ENCODE data around the gene PROM1. TPM values are rescaled to one million over a fixed set of nuclear protein-coding genes. Genes with fewer than 3 reads are reported as not detected.

The PROM1 gene
- total and polyA plus RNA-seq, 5 donors from 2014 or later, result 2.9 TPM; not detected in 4

- DNase-seq, result no peak
- no peaks in the 10 kb centered on the region for H3K36me3 Mint-ChIP-seq
Observed at GRCh38 chr4:15945516-15945915, 138.3 kb downstream of the PROM1 start.

GRCh38 chr4:15944895-15945294, 138.9 kb downstream of the PROM1 start:
- H3K4me1 ChIP-seq (ENCODE audit: control insufficient read depth, insufficient read depth, low read length, poor library complexity, severe bottlenecking), result no peaks in the 10 kb centered on the region
- H3K9me3 ChIP-seq (ENCODE audit: control insufficient read depth in 2 of 2, low read length in 2 of 2), result no peaks in the 10 kb centered on the region
- DNase-seq (no peak), ATAC-seq (ENCODE audit: low read depth in 2 of 2) (no peak)
- H3K36me3 Mint-ChIP-seq, result no peaks in the 10 kb centered on the region
- no peak overlapping the region for H3K27ac Mint-ChIP-seq
- H3K27ac ChIP-seq (ENCODE audit: insufficient read depth, low read length, poor library complexity, severe bottlenecking), result no peak overlapping the region
- H3K4me3 ChIP-seq (ENCODE audit: low read depth, low read length), result no peak overlapping the region
- no peaks in the 10 kb centered on the region for H3K27me3 Mint-ChIP-seq
- H3K36me3 ChIP-seq (ENCODE audit: control insufficient read depth, insufficient read depth, low read length), result no peaks in the 10 kb centered on the region
- H3K4me3 Mint-ChIP-seq, result no peak overlapping the region
- H3K9me3 Mint-ChIP-seq, result peaks cover 0 to 2% (median 0%) of the 10 kb centered on the region in 7 donors
- no peaks in the 10 kb centered on the region for H3K4me1 Mint-ChIP-seq
- peaks cover 7% of the 10 kb centered on the region for H3K27me3 ChIP-seq (ENCODE audit: control insufficient read depth, insufficient read depth, low read length)

More at GRCh38 chr4:15945516-15945915, 138.3 kb downstream of the PROM1 start:
- Histone ChIP-seq H3K4me3 (ENCODE audit: low read depth, low read length) (no peak overlapping the region), H3K27me3 (ENCODE audit: control insufficient read depth, insufficient read depth, low read length) (peaks cover 7% of the 10 kb centered on the region), H3K36me3 (ENCODE audit: control insufficient read depth, insufficient read depth, low read length) (no peaks in the 10 kb centered on the region), H3K4me1 (ENCODE audit: control insufficient read depth, insufficient read depth, low read length, poor library complexity, severe bottlenecking) (no peaks in the 10 kb centered on the region), H3K9me3 (ENCODE audit: control insufficient read depth in 2 of 2, low read length in 2 of 2) (no peaks in the 10 kb centered on the region), H3K27ac (ENCODE audit: insufficient read depth, low read length, poor library complexity, severe bottlenecking) (no peak overlapping the region)
- H3K4me3 Mint-ChIP-seq, result no peak overlapping the region
- no peak for ATAC-seq (ENCODE audit: low read depth in 2 of 2)
- no peak overlapping the region for H3K27ac Mint-ChIP-seq
- no peaks in the 10 kb centered on the region for H3K4me1 Mint-ChIP-seq
- no peaks in the 10 kb centered on the region for H3K27me3 Mint-ChIP-seq
- peaks cover 0 to 2% (median 0%) of the 10 kb centered on the region in 7 donors for H3K9me3 Mint-ChIP-seq

GRCh38 chr4:15942283-15942682, 141.5 kb downstream of the PROM1 start:
- Histone ChIP-seq H3K27me3 (ENCODE audit: control insufficient read depth, insufficient read depth, low read length) (peaks cover 7% of the 10 kb centered on the region), H3K4me3 (ENCODE audit: low read depth, low read length) (no peak overlapping the region), H3K27ac (ENCODE audit: insufficient read depth, low read length, poor library complexity, severe bottlenecking) (no peak overlapping the region), H3K4me1 (ENCODE audit: control insufficient read depth, insufficient read depth, low read length, poor library complexity, severe bottlenecking) (no peaks in the 10 kb centered on the region), H3K9me3 (ENCODE audit: control insufficient read depth in 2 of 2, low read length in 2 of 2) (no peaks in the 10 kb centered on the region), H3K36me3 (ENCODE audit: control insufficient read depth, insufficient read depth, low read length) (no peaks in the 10 kb centered on the region)
- Mint-ChIP-seq H3K27me3 (no peaks in the 10 kb centered on the region), H3K9me3 (peaks cover 0 to 2% (median 0%) of the 10 kb centered on the region in 7 donors), H3K4me1 (no peaks in the 10 kb centered on the region), H3K4me3 (no peak overlapping the region), H3K27ac (no peak overlapping the region), H3K36me3 (no peaks in the 10 kb centered on the region)
- ATAC-seq (ENCODE audit: low read depth in 2 of 2) (no peak), DNase-seq (no peak)

- Mint-ChIP-seq H3K4me1 (no peaks in the 10 kb centered on the region), H3K27me3 (no peaks in the 10 kb centered on the region), H3K27ac (no peak within 1 kb of the TSS), H3K9me3 (no peaks in the 10 kb centered on the region), H3K36me3 (no peaks in the 10 kb centered on the region), H3K4me3 (no peak within 1 kb of the TSS)
- Histone ChIP-seq H3K27me3 (ENCODE audit: control insufficient read depth, insufficient read depth, low read length) (no peaks in the 10 kb centered on the region), H3K9me3 (ENCODE audit: control insufficient read depth in 2 of 2, low read length in 2 of 2) (no peaks in the 10 kb centered on the region), H3K36me3 (ENCODE audit: control insufficient read depth, insufficient read depth, low read length) (no peaks in the 10 kb centered on the region), H3K27ac (ENCODE audit: insufficient read depth, low read length, poor library complexity, severe bottlenecking) (no peak within 1 kb of the TSS), H3K4me1 (ENCODE audit: control insufficient read depth, insufficient read depth, low read length, poor library complexity, severe bottlenecking) (no peaks in the 10 kb centered on the region), H3K4me3 (ENCODE audit: low read depth, low read length) (no peak within 1 kb of the TSS)
- no peak for DNase-seq
- no peak for ATAC-seq (ENCODE audit: low read depth in 2 of 2)
Observed at GRCh38 chr4:15938640-15939039, 145.2 kb downstream of the PROM1 start, which contains the start of gene FGFBP1. FGFBP1 (minus strand) TSS chr4:15938740; CDS start chr4:15936632, 2,108 bp downstream.

- Mint-ChIP-seq H3K36me3 (no peaks in the 10 kb centered on the region), H3K27me3 (no peaks in the 10 kb centered on the region), H3K27ac (no peak overlapping the region), H3K9me3 (no peaks in the 10 kb centered on the region), H3K4me3 (no peak overlapping the region), H3K4me1 (no peaks in the 10 kb centered on the region)
- H3K4me3 ChIP-seq (ENCODE audit: low read depth, low read length), result no peak overlapping the region
- H3K4me1 ChIP-seq (ENCODE audit: control insufficient read depth, insufficient read depth, low read length, poor library complexity, severe bottlenecking), result no peaks in the 10 kb centered on the region
- no peak overlapping the region for H3K27ac ChIP-seq (ENCODE audit: insufficient read depth, low read length, poor library complexity, severe bottlenecking)
- H3K9me3 ChIP-seq (ENCODE audit: control insufficient read depth in 2 of 2, low read length in 2 of 2), result no peaks in the 10 kb centered on the region
- DNase-seq (no peak), ATAC-seq (ENCODE audit: low read depth in 2 of 2) (no peak)
- H3K36me3 ChIP-seq (ENCODE audit: control insufficient read depth, insufficient read depth, low read length), result no peaks in the 10 kb centered on the region
- no peaks in the 10 kb centered on the region for H3K27me3 ChIP-seq (ENCODE audit: control insufficient read depth, insufficient read depth, low read length)
Observed at GRCh38 chr4:15938182-15938581, 145.6 kb downstream of the PROM1 start.

- H3K27ac Mint-ChIP-seq, result no peak overlapping the region
- Histone ChIP-seq H3K9me3 (ENCODE audit: control insufficient read depth in 2 of 2, low read length in 2 of 2) (no peaks in the 10 kb centered on the region), H3K4me1 (ENCODE audit: control insufficient read depth, insufficient read depth, low read length, poor library complexity, severe bottlenecking) (no peaks in the 10 kb centered on the region), H3K27me3 (ENCODE audit: control insufficient read depth, insufficient read depth, low read length) (no peaks in the 10 kb centered on the region), H3K27ac (ENCODE audit: insufficient read depth, low read length, poor library complexity, severe bottlenecking) (no peak overlapping the region), H3K36me3 (ENCODE audit: control insufficient read depth, insufficient read depth, low read length) (no peaks in the 10 kb centered on the region), H3K4me3 (ENCODE audit: low read depth, low read length) (no peak overlapping the region)
- no peaks in the 10 kb centered on the region for H3K9me3 Mint-ChIP-seq
- no peak overlapping the region for H3K4me3 Mint-ChIP-seq
- H3K4me1 Mint-ChIP-seq, result no peaks in the 10 kb centered on the region
- DNase-seq (no peak), ATAC-seq (ENCODE audit: low read depth in 2 of 2) (no peak)
- no peaks in the 10 kb centered on the region for H3K36me3 Mint-ChIP-seq
- H3K27me3 Mint-ChIP-seq, result peaks cover 3% of the 10 kb centered on the region
Observed at GRCh38 chr4:15936495-15936894, 147.3 kb downstream of the PROM1 start.

- no peaks in the 10 kb centered on the region for H3K9me3 ChIP-seq (ENCODE audit: control insufficient read depth in 2 of 2, low read length in 2 of 2)
- H3K36me3 Mint-ChIP-seq, result no peaks in the 10 kb centered on the region
- H3K9me3 Mint-ChIP-seq, result no peaks in the 10 kb centered on the region
- peaks cover 9% of the 10 kb centered on the region for H3K27me3 Mint-ChIP-seq
- no peaks in the 10 kb centered on the region for H3K4me1 ChIP-seq (ENCODE audit: control insufficient read depth, insufficient read depth, low read length, poor library complexity, severe bottlenecking)
- H3K4me3 ChIP-seq (ENCODE audit: low read depth, low read length), result no peak overlapping the region
- no peaks in the 10 kb centered on the region for H3K36me3 ChIP-seq (ENCODE audit: control insufficient read depth, insufficient read depth, low read length)
- ATAC-seq (ENCODE audit: low read depth in 2 of 2), result no peak
- peak overlapping the region in 1 of 3 donors; percentile 20 for H3K27ac Mint-ChIP-seq
- DNase-seq, result no peak
- H3K4me1 Mint-ChIP-seq, result no peaks in the 10 kb centered on the region
- H3K27ac ChIP-seq (ENCODE audit: insufficient read depth, low read length, poor library complexity, severe bottlenecking), result no peak overlapping the region
- H3K27me3 ChIP-seq (ENCODE audit: control insufficient read depth, insufficient read depth, low read length), result no peaks in the 10 kb centered on the region
- H3K4me3 Mint-ChIP-seq, result no peak overlapping the region
Observed at GRCh38 chr4:15935504-15936402, 148.1 kb downstream of the PROM1 start.

GRCh38 chr4:15934259-15934658, 149.6 kb downstream of the PROM1 start:
- H3K27me3 Mint-ChIP-seq, result peaks cover 9% of the 10 kb centered on the region

More at GRCh38 chr4:15934259-15934658, 149.6 kb downstream of the PROM1 start:
- H3K27ac ChIP-seq (ENCODE audit: insufficient read depth, low read length, poor library complexity, severe bottlenecking), result no peak overlapping the region
- no peak for ATAC-seq (ENCODE audit: low read depth in 2 of 2)
- Mint-ChIP-seq H3K27ac (peak overlapping the region in 1 of 3 donors; percentile 87), H3K9me3 (no peaks in the 10 kb centered on the region), H3K4me1 (no peaks in the 10 kb centered on the region), H3K36me3 (no peaks in the 10 kb centered on the region), H3K4me3 (no peak overlapping the region)
- H3K9me3 ChIP-seq (ENCODE audit: control insufficient read depth in 2 of 2, low read length in 2 of 2), result no peaks in the 10 kb centered on the region
- H3K36me3 ChIP-seq (ENCODE audit: control insufficient read depth, insufficient read depth, low read length), result no peaks in the 10 kb centered on the region
- no peak for DNase-seq
- no peaks in the 10 kb centered on the region for H3K4me1 ChIP-seq (ENCODE audit: control insufficient read depth, insufficient read depth, low read length, poor library complexity, severe bottlenecking)
- H3K27me3 ChIP-seq (ENCODE audit: control insufficient read depth, insufficient read depth, low read length), result no peaks in the 10 kb centered on the region
- no peak overlapping the region for H3K4me3 ChIP-seq (ENCODE audit: low read depth, low read length)

All from CD4-positive, CD25-positive, alpha-beta regulatory T cell (primary cell).